HG03135 (cell line): ENCODE measurements around the gene CEBPZOS.

Experiments
- ATAC-seq: cut with Tn5 transposase; IDR thresholded peaks from one replicate; pipeline ENCODE4 v1.9.1; 2021; ENCODE audit warnings: mild to moderate bottlenecking, moderate library complexity; ENCODE audit not compliant: unreplicated experiment

CEBPZOS gene

GRCh38 chr2:37231241-37232130 is 35.2 kb downstream of the CEBPZOS start, which contains the start of the genes CEBPZ and NDUFAF7:
Gene CEBPZ, minus strand, starts transcription at chr2:37231596. Its CDS starts 29 bp downstream, at chr2:37231567.
Gene NDUFAF7, plus strand, starts transcription at chr2:37231658. Its CDS starts 48 bp downstream, at chr2:37231706.
- peak; percentile 88 for ATAC-seq

- peak; percentile 9 for ATAC-seq
Measured at GRCh38 chr2:37232131-37232933, 36.0 kb downstream of the CEBPZOS start.

GRCh38 chr2:37243435-37243834 is 47.1 kb downstream of the CEBPZOS start:
- no peak for ATAC-seq

GRCh38 chr2:37244017-37244416 is 47.7 kb downstream of the CEBPZOS start:
- ATAC-seq: peak; percentile 80

GRCh38 chr2:37244755-37245154 is 48.5 kb downstream of the CEBPZOS start:
- ATAC-seq: no peak

GRCh38 chr2:37246205-37246604 is 49.9 kb downstream of the CEBPZOS start:
- ATAC-seq: no peak

GRCh38 chr2:37250869-37251740 is 54.8 kb downstream of the CEBPZOS start:
- ATAC-seq: no peak
